GM21528 (cell line): ENCODE measurements around the gene CRYBG2.

Experiments
- ATAC-seq: cut with Tn5 transposase; IDR thresholded peaks from one replicate; pipeline ENCODE4 v1.9.1; 2021; ENCODE audit warnings: mild to moderate bottlenecking, moderate library complexity; ENCODE audit not compliant: unreplicated experiment, low FRiP score

The CRYBG2 gene

GRCh38 chr1:26283871-26284596, 69.9 kb downstream of the CRYBG2 start:
- no peak for ATAC-seq

DNA sequence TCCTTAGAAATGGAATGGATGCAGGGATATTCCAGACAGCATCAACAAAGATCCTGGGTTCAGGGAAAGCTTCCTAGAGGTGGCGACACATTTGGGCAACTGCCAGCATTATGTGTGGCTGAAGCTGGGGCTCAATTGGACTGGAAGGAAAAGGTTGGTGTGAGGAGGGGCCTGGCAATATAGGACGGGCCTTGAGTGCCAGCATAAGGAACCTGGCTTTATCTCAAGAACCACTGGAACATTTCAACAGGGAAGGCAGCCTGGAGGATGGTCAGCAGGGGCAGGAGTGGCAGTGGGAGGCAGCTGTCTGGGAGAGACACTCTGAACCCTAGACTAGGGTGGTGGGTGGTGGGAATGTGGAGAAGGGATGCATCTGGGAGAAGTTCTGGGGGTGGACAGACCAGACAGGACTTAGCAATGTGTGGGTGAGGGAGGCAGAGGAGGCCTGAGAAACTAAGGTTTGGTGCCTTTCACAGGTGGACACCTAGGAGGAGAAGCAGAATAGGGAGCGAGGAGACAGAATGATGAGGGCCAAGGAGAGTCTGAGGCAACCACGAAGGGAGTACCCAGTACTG, 70.6 kb downstream of the CRYBG2 start:
- ATAC-seq: no peak

DNA sequence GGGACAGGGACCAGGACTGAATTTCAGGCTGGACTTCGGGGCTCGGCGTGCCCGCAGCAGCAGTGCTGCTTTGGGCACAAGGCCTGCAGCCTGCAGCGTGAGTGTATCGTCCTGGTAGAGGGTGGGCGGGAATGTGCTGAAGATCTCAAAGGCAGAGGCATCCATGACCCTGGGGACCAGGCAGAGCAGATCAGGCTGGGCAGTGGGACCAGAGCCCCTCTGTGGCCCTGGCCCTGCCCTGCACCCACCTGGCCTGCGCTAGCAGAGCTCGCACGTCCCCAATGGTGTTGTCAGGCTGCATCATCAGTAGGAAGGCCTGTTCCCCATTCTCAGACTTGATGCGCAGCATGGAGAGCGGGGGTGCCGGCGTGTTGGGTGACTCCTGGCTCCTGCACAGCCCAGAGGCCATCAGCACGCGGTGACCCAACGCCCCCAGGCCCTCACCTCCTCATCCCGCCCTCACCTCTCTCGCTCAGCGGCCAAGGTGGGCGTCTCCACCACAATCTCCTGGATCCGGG, 71.5 kb downstream of the CRYBG2 start:
- no peak for ATAC-seq

- no peak for ATAC-seq
Observed at GRCh38 chr1:26281971-26282370, 72.0 kb downstream of the CRYBG2 start.

DNA sequence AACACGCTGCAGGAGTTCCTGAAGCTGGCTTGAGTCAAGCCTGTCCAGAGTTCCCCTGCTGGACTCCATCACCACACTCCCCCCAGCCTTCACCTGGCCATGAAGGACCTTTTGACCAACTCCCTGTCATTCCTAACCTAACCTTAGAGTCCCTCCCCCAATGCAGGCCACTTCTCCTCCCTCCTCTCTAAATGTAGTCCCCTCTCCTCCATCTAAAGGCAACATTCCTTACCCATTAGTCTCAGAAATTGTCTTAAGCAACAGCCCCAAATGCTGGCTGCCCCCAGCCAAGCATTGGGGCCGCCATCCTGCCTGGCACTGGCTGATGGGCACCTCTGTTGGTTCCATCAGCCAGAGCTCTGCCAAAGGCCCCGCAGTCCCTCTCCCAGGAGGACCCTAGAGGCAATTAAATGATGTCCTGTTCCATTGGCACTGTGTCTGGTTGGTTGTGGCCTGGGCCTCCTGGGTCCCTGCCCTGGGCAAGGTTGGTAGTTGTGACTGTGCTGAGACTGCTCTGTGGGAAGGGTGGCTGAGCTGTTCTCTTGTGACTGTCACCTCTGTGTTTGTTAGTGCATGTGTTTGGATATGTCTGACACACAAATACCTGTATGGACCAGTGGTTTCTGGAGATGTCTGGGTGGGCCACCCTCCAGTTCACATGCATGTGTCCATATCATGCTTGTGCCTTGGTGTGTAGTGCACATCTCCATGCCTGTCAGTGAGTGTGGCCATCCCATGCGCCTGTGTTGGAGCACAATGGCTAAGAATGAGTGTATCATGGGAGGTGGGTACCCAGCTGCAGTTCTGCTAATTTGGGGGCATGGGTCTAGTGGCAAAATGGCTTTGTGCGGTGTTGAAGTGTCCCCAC, 72.6 kb downstream of the CRYBG2 start:
- ATAC-seq: no peak

DNA sequence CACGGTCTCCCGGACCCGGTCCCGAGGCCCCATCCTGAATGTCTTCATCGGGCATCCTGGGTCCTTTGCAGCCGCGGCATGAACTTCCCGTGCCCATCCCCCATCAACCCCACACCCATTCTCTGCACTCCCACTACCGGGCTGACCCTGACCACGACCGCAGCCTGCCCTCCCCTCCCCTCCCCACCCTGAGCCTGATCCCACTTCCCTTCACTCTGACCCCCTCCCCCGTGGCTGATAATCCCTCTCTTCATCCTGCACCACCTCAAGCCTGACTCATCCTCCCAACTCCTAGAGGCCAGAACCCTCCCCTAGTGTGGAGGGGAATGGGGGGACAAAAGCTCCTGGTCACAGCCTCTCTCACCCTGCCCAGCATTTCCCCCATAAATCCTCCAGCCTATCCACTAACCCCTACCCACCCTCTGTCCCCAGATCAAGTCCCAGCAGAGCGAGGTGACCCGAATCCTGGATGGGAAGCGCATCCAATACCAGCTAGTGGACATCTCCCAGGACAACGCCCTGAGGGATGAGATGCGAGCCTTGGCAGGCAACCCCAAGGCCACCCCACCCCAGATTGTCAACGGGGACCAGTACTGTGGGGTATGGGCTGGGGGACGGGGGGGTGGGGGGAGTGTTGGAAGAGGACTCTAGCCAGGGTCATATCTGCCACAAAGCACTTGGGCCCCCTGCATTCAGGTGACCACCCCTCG, 73.4 kb downstream of the CRYBG2 start:
- ATAC-seq: no peak

GRCh38 chr1:26279456-26280332, 74.2 kb downstream of the CRYBG2 start, which contains the start of gene SH3BGRL3:
Gene SH3BGRL3, plus strand, starts transcription at chr1:26280086. Its CDS starts 70 bp downstream, at chr1:26280156.
- peak; percentile 60 for ATAC-seq

GRCh38 chr1:26278724-26279455, 75.0 kb downstream of the CRYBG2 start:
- no peak for ATAC-seq

DNA sequence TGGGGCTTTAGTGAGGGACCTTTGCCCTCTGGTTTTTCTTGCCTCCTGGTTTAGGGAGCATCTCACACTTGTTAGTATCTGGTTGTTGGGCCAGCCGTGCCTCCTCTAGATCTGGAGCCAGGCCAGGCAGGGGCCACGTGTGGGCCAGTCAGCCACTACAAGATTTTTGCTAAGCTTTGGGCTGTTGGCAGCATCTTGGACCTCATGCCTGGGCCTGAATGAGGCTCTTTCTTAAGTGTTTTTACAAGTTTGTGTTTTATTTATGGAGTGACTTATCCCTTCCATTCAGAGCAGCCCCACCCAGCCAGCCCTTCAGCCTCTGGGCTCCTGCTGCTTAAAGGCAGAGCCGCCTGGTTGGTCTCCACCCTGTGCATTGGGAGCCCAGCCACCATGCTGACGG, 75.6 kb downstream of the CRYBG2 start:
- ATAC-seq: no peak

- no peak for ATAC-seq
Observed at GRCh38 chr1:26277719-26278118, 76.2 kb downstream of the CRYBG2 start.

DNA sequence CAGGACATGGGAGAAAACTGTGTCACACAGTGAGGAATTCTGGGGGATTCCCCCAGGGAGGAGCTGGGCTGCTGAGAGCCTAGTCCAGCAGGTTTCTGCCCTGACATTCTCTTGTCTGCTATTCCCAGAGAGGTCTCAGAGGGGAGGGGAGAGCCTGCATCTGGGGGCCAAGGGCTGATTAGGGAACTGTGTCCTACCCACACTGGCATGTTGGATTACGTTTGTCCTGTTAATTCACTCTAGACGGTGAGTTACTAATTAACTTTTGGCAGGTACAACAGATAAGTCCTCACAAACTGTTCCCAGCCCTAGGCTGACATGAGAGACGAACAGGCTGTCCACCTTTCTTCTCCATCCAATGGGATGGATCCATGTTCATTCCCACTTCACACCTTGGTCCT, 76.7 kb downstream of the CRYBG2 start:
- ATAC-seq: no peak

- ATAC-seq: no peak
Observed at GRCh38 chr1:26276432-26276838, 77.5 kb downstream of the CRYBG2 start.

DNA sequence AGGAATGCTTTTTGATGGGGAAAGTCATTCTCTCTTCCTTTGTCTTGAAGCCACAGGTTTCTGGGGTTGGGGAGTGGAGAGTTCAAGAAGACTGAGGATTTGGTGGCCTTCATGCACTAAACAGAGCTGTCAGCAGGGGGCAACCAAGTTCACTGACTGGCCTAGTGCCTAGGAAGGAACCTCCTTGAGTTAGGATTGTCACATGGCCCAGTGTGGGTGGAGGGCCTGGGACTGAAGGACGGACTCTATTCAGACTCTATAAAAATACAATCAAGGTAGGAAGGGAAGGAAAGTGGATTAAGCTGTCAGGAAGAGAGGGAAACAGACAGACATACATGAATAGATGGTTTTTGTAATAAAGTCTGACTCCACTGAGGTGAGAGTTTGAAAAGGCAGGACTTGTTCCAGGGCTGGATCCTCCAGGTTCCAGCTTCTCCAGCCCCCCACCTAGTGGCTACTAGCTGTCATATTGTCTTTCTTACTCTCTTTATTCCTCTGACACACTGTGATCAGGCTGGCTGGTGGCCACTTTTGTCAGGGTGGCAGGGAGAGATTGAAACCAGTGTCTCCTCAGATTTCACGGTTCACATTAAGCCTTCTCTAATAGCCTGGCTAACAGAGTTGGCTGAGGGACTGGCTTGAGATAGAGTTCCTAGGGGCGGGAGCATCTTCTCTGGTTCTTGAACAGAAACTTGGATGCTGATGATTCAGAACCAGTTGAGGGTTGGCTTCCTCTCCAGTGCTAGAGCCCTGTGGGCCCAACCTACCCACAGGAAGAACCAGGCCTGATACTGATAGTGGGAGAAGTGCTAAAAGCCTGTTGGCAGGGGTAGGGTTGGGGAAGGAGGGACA, 78.1 kb downstream of the CRYBG2 start:
- ATAC-seq: no peak

- ATAC-seq: no peak
Observed at GRCh38 chr1:26274801-26275425, 79.0 kb downstream of the CRYBG2 start.
